Left lung (tissue), 10 donors: Measurements from ENCODE around the gene GNAS-AS1. TPM values are rescaled to one million over a fixed set of nuclear protein-coding genes. Genes with fewer than 3 reads are reported as not detected.

Experiments
- ATAC-seq: fragments of 200-7000 bp; cut with Tn5 transposase; one replicate; pipeline ENCODE4 v1.9.1; 2020; ENCODE audit warnings: moderate library complexity
- DNase-seq, 4 donors: peaks; one replicate each; pipeline ENCODE4 v3.0.0-alpha.2; 2013 to 2020
- H3K27ac ChIP-seq, 2 donors: fragments of 200-600 bp; sonication (generic) in 1 of 2; one replicate each; pipeline versions ENCODE4 v1.5.0 to v1.8.0; 2020 to 2021
- H3K27me3 ChIP-seq, 2 donors: fragments of 200-600 bp; sonication (generic) in 1 of 2; one replicate each; pipeline versions ENCODE4 v1.5.0 to v1.8.0; 2020 to 2021
- H3K36me3 ChIP-seq, 2 donors: fragments of 200-600 bp; sonication (generic) in 1 of 2; one replicate each; pipeline versions ENCODE4 v1.5.0 to v1.8.0; 2020 to 2021
- H3K4me1 ChIP-seq, 2 donors: fragments of 200-600 bp; one replicate each; pipeline ENCODE4 v1.8.0; 2021
- H3K4me3 ChIP-seq, 2 donors: fragments of 200-600 bp; sonication (generic) in 1 of 2; one replicate each; pipeline versions ENCODE4 v1.5.0 to v1.8.0; 2020 to 2021; ENCODE audit warnings: mild to moderate bottlenecking in 1 of 2
- H3K9me3 ChIP-seq, 2 donors: fragments of 200-600 bp; sonication (generic) in 1 of 2; one replicate each; pipeline versions ENCODE4 v1.5.0 to v1.8.0; 2020 to 2021
- CTCF ChIP-seq, 2 donors: fragments of 200-600 bp; sonication (generic) in 1 of 2; IDR thresholded peaks; one replicate each; pipeline versions ENCODE4 v1.5.0 to v1.8.0; 2021; ENCODE audit warnings: antibody characterized with exemption in 2 of 2
- intact Hi-C, 2 donors: fragments of 100-400 bp; cut with DNase I; formaldehyde crosslinking; loops; one replicate each; pipeline versions ENCODE4 v1.11.2 to v1.14.2; 2022
- polyA plus RNA-seq, 6 donors: library from polyadenylated mRNA; unstranded; fragments of 120-200 nt; gene quantifications; one replicate each; pipeline ENCODE4 v1.2.1, GENCODE V29; 2013; ENCODE audit not compliant: insufficient read length in 6 of 6
- total RNA-seq, 2 donors: library from RNA; stranded (reverse); fragmentation: NEBNext Ultra II Directional; extraction: Animal tissue kit (Norgen Biotek cat#: 25700); gene quantifications; one replicate each; pipeline ENCODE4 v1.2.1, GENCODE V29; 2021
- donor health status: DM: no; HTN: yes; CAD: no.
- donor health status: DM: no; HTN: no; CAD: no.

The GNAS-AS1 gene
- total and polyA plus RNA-seq, 8 donors, result 0.15 to 1.5 (median 1.1) TPM

DNA sequence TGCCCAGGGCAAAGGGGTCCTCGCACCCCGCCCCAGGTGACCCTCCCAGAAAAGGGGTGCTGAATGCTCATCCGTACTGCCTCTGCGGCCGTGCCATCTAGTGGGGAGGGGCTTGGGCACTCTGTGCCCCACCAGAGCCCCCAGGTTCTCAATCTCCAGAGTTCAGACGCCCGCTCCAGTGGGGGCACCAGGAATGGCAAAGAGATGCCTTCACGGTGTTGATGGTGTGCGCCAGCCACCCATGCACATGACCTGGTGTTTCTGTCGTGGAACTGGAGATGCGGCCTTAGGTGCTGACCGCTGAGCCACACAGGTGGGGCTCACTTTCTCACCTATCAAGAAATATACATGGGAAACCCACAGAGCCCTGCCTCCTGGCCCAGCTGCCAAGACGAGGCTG, 30.8 kb downstream of the GNAS-AS1 start:
- Histone ChIP-seq H3K4me3 (no peak overlapping the region), H3K27me3 (peaks cover 0 to 5% of the 10 kb centered on the region in 2 donors), H3K36me3 (no peaks in the 10 kb centered on the region), H3K4me1 (peaks cover 0 to 5% of the 10 kb centered on the region in 2 donors), H3K9me3 (no peaks in the 10 kb centered on the region), H3K27ac (no peak overlapping the region)
- DNase-seq, result no peak
- intact Hi-C loops, result no loop called here
- no peak for ATAC-seq
- no peak for TF ChIP-seq CTCF (IDR thresholded peaks at IDR 0.05)

- intact Hi-C loops, result no loop called here
- no peak for TF ChIP-seq CTCF (IDR thresholded peaks at IDR 0.05)
- no peak overlapping the region for H3K4me3 ChIP-seq
- H3K9me3 ChIP-seq, result no peaks in the 10 kb centered on the region
- peaks cover 0 to 5% of the 10 kb centered on the region in 2 donors for H3K4me1 ChIP-seq
- ATAC-seq (peak; percentile 37), DNase-seq (no peak)
- no peaks in the 10 kb centered on the region for H3K36me3 ChIP-seq
- H3K27ac ChIP-seq, result no peak overlapping the region
- peaks cover 0 to 5% of the 10 kb centered on the region in 2 donors for H3K27me3 ChIP-seq
These were observed 32.0 kb downstream of the GNAS-AS1 start for GRCh38 chr20:58818586-58819285.

DNA sequence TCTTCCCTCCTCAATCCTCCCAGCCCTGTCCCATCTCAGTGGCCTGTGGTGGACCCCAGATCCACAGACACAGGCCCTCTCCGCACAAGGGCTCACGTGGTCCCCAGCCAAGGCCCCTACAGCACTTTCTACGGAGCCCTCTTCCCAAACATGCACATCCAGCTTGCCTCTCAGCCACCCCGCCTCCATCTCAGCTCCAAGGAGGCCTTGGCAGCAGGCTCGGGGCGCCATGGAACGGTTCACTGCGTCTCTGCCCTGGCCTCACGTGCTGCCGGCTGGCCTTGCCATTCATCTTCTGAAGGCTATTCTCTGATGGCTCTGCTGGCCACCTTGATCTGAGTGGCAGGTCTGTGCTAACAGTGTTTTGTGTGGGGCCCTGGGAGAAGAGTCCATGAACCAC, 33.0 kb downstream of the GNAS-AS1 start:
- Histone ChIP-seq H3K9me3 (no peaks in the 10 kb centered on the region), H3K36me3 (no peaks in the 10 kb centered on the region), H3K27me3 (peaks cover 0 to 8% of the 10 kb centered on the region in 2 donors), H3K4me3 (no peak overlapping the region), H3K4me1 (peaks cover 0 to 5% of the 10 kb centered on the region in 2 donors), H3K27ac (no peak overlapping the region)
- no peak for TF ChIP-seq CTCF (IDR thresholded peaks at IDR 0.05)
- intact Hi-C loops, result no loop called here
- ATAC-seq (no peak), DNase-seq (no peak)

DNA sequence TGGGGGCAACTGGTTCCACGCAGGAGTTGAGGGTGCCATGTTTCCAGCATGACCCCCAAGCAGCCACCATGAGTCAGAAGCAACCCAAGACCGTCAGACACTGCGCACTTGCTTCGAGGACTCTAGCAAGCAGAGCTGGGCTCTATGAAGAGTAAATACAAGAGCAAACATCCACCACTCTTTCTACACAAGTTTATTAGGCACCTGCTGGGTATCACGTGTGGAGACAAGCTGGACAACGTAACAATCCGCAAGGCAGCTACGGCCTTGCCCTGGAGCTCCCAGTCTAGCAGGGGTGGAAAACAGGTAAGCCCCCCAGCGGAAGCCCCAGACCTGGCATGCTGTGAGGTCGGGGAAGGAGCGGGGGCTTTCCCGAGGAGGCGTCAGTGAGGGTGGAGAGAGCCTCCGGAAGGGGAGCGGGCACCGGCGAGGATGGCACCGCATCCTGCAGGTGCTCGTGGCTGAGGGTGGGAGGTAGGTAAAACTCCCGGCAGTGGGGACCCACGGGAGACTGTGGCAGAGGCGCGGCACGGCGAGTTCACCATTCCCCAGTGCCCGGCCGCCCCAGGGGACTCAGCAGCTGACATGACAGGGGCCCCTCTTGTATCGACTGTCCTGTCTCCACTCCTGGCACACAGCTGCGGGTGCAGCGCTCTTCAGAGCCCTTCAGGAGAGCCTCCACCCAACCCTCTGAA, 33.6 kb downstream of the GNAS-AS1 start:
- TF ChIP-seq CTCF (IDR thresholded peaks at IDR 0.05), result no peak
- DNase-seq (no peak), ATAC-seq (no peak)
- no peaks in the 10 kb centered on the region for H3K36me3 ChIP-seq
- intact Hi-C loops, result no loop called here
- peaks cover 0 to 5% of the 10 kb centered on the region in 2 donors for H3K4me1 ChIP-seq
- no peaks in the 10 kb centered on the region for H3K9me3 ChIP-seq
- H3K27me3 ChIP-seq, result peaks cover 0 to 14% of the 10 kb centered on the region in 2 donors
- no peak overlapping the region for H3K27ac ChIP-seq
- H3K4me3 ChIP-seq, result no peak overlapping the region

DNA sequence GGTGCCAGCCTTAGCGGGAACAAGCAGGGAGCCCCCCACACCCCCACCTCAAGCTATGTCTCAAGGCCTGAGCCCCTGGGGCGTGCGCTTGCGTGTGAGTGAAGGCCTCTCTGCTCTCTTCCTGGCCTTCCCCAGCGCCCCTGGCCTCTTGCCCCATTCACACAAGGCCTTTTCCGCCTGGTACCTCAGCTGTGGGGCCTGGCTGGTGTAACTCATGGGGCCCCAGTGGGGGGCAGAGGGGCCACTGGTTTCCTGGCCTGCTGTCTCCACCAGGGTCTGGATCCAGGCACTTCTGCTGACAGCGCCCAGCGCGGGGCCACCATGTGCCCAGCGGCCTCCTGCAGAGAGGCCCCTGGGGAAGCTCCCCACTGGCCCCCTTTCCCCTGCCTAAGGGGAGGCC, 34.7 kb downstream of the GNAS-AS1 start:
- no peak overlapping the region for H3K4me3 ChIP-seq
- TF ChIP-seq CTCF (IDR thresholded peaks at IDR 0.05), result no peak
- intact Hi-C loops, result no loop called here
- H3K9me3 ChIP-seq, result no peaks in the 10 kb centered on the region
- ATAC-seq (no peak), DNase-seq (no peak)
- peaks cover 0 to 24% of the 10 kb centered on the region in 2 donors for H3K27me3 ChIP-seq
- no peak overlapping the region for H3K27ac ChIP-seq
- H3K36me3 ChIP-seq, result no peaks in the 10 kb centered on the region
- peaks cover 0 to 5% of the 10 kb centered on the region in 2 donors for H3K4me1 ChIP-seq
